Adrenal gland (tissue), 12 donors: ENCODE data around the gene ITPR3. TPM values are rescaled to one million over a fixed set of nuclear protein-coding genes. Genes with fewer than 3 reads are reported as not detected.

ENCODE experiments used
- DNase-seq, 7 donors: peaks; one replicate each; pipeline ENCODE4 v3.0.0-alpha.2; 2019 to 2020
- H3K27ac ChIP-seq, 5 donors: fragments of 200-600 bp; sonication (generic) in 4 of 5; 1 replicate in 3 of 5; 2 replicates in 2 of 5; pipeline versions ENCODE4 v1.5.1 to v1.8.0; 2016 to 2020; ENCODE audit warnings: mild to moderate bottlenecking in 1 of 5
- H3K27me3 ChIP-seq: fragments of 200-600 bp; 2 replicates; pipeline ENCODE4 v1.8.0; 2021
- H3K36me3 ChIP-seq, 2 donors: fragments of 200-600 bp; replicated peaks in 1 of 2; 1 replicate in 1 of 2; 2 replicates in 1 of 2; pipeline versions ENCODE4 v1.5.1 to v1.8.0; 2018 to 2022
- H3K4me1 ChIP-seq, 2 donors: fragments of 200-600 bp; replicated peaks in 1 of 2; 1 replicate in 1 of 2; 2 replicates in 1 of 2; pipeline versions ENCODE4 v1.5.1 to v1.8.0; 2018 to 2021
- H3K4me3 ChIP-seq, 4 donors: fragments of 200-600 bp; sonication (generic) in 3 of 4; one replicate each; pipeline ENCODE4 v1.5.1; 2016 to 2018
- H3K9me3 ChIP-seq, 3 donors: fragments of 200-600 bp; sonication (generic) in 1 of 3; replicated peaks in 1 of 3; 1 replicate in 2 of 3; 2 replicates in 1 of 3; pipeline versions ENCODE4 v1.5.1 to v1.8.0; 2016 to 2021
- CTCF ChIP-seq, 6 experiments: fragments of 450-650 bp in 4 of 6; fragments of 200-600 bp in 2 of 6; sonication (generic) in 1 of 6; IDR thresholded peaks; 1 replicate in 5 of 6; 2 replicates in 1 of 6; pipeline versions ENCODE4 v1.5.1 to v1.8.0; 2016 to 2021; ENCODE audit warnings: antibody characterized with exemption in 6 of 6, mild to moderate bottlenecking in 2 of 6, moderate library complexity in 1 of 6
- POLR2A ChIP-seq, 2 donors: fragments of 450-650 bp; IDR thresholded peaks; one replicate each; pipeline ENCODE4 v1.6.1; 2017; ENCODE audit warnings: antibody characterized with exemption in 2 of 2, mild to moderate bottlenecking in 2 of 2, moderate library complexity in 1 of 2
- WGBS, 4 donors: extraction: QIAGEN DNeasy Blood & Tissue Kit in 2 of 4; methylation state at CpG; one replicate each; pipeline versions ENCODE4 v1.1.5 to v1.1.7; 2013 to 2017; 5-methylcytosine and 5-hydroxymethylcytosine counted together
- intact Hi-C, 2 donors: fragments of 100-400 bp; cut with DNase I; formaldehyde crosslinking; loops; one replicate each; pipeline versions ENCODE4 v1.14.1 to v1.15.0; 2022 to 2023
- polyA plus RNA-seq, 3 donors: library from polyadenylated mRNA; stranded (reverse); fragments of 200-250 nt in 2 of 3; fragments of 350-450 nt in 1 of 3; fragmentation: Illumina TruSeq in 1 of 3; extraction: RNeasy Lipid Tissue Mini Kit (QIAGEN cat#74804) in 1 of 3; gene quantifications; one replicate each; pipeline ENCODE4 v1.2.3, GENCODE V29; 2013 to 2014
- total RNA-seq, 9 donors: library from RNA; depleted of rRNA in 4 of 9; stranded (reverse); fragments of >200 nt in 4 of 9; fragments of 120-200 nt in 1 of 9; fragmentation: NEBNext Ultra II Directional in 1 of 9; extraction: Animal tissue kit (Norgen Biotek cat#: 25700) in 1 of 9; gene quantifications; one replicate each; pipeline versions ENCODE4 v1.1.0 to v1.2.4, GENCODE V29; 2013 to 2023
- donor health status: healthy with polysubstance abuse.
- donor health status: Bipolar disorder and iron deficiency.
- donor health status: DM: yes; HTN: yes; CAD: no.
- donor health status: DM: no; HTN: no; CAD: no.
- donor health status: DM: no; HTN: no; CAD: no.
- donor health status: DM: yes; HTN: yes; CAD: no.

Gene ITPR3
- total and polyA plus RNA-seq, 12 donors = 1.3 to 38.1 (median 23.9) TPM

DNA sequence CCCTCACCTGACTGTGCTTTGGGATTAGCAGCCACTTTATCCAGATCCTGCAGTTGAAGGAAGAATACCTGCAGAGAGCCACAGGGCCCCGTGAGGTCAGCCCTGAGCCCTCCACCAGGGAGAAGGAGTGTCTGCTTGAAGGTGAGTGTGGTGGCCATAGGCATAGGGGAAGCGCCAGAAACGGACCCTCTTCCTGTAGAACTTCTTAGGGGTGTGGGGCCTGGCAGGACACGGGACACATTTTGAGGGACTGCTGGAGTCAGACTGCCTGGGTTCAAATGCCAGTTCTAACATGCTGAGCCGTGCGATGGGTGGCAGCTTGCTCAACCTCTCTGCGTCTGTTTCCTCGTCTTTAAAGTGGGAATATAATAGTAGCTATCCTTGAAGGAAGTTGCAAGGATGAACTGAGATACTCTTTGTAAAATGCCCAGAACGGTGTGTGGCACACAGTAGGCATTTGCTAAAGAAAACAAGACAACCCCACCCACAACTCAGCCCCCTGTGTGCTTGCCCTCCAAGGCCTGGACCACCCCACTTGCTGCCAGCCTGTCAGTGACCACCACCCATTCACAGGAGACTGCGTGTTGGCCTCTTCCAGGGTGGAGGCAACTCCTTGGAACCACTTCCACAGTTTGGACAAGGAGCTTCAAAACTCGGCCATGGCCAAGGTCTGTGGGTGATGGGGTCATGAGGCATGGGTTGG lies 36.3 kb upstream of the ITPR3 start:
- no peak overlapping the region for H3K27ac ChIP-seq
- no peaks in the 10 kb centered on the region for H3K36me3 ChIP-seq
- 73 to 83% (median 79%) methylated on average over 11 of the region's 11 CpGs for WGBS, 4 donors
- no peak for TF ChIP-seq CTCF (IDR thresholded peaks at IDR 0.05)
- TF ChIP-seq POLR2A (IDR thresholded peaks at IDR 0.05) = no peak
- no peaks in the 10 kb centered on the region for H3K9me3 ChIP-seq
- intact Hi-C loops = loop anchor here (5.0 to 10.0 kb wide), 5 partner anchors 50 to 570 kb away; no protein-coding TSS in a partner anchor
- no peak overlapping the region for H3K4me3 ChIP-seq
- DNase-seq = no peak
- no peaks in the 10 kb centered on the region for H3K27me3 ChIP-seq
- H3K4me1 ChIP-seq = peaks cover 5 to 15% of the 10 kb centered on the region in 2 donors

DNA sequence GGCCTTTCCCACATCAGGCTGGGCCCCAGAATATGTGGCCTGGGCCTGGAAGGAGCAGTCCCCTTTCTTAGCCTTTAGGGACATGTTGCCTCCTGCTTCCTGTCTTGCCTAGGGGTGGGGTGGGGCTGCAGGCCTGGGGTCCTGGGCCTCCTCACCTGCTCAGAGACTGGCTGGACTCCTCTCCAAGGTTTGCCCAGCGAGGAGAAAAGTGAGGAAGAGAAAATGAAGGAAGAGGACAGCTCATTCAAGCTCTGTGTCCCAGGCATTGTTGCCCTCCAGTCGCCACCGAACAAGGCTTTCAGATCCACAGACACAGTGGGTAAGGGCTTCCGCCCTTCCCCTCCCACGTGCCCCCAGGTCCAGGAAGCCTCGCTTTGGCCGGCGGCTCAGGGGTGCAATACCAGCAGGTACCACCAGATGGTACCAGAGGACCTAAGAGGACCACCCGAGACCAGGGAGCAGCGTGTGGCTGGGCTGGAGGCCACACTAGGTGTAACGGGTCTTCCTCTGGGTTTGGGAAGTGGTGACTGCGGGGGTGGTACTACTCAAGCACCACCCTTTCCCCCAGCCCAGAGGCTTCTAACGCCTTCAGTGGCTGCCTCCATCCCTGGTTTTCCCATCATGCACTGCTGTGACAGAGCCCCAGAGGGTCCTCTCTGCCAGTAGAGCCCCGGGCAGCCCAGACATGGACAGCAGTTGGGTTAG lies 35.6 kb upstream of the ITPR3 start:
- WGBS, 4 donors = 8 to 28% (median 11%) methylated on average over 4 to 14 of the region's 14 CpGs
- peak; percentile 92 to 99 (median 97) for TF ChIP-seq CTCF (IDR thresholded peaks at IDR 0.05)
- TF ChIP-seq POLR2A (IDR thresholded peaks at IDR 0.05) = no peak

DNA sequence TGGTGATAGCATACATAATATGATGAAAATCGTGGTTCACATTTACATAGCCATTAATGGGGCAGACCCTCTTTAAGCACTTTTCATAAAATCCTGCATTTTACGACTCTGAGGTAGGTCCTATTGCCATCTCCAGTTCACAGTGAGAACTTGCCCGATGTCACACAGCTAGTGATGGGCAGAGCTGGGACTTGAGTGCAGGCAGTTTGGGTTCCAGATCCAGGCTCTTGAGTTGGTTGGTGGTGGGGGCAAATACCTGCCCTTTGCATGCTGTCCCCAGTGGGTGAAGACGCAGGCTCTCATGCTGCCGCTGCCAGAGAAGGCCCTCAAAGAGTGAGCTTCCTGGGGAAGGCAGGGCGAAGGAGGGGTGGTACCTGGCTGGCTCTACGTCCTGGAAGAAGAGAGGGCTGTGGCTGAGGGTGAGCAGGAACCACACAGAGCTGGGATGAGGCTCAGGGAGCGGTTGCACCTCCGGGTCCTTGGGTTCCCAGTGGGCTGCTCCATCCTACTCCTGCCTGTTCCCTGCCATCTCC lies 34.9 kb upstream of the ITPR3 start:
- WGBS, 4 donors = 66 to 74% (median 74%) methylated on average over 4 to 9 of the region's 9 CpGs
- intact Hi-C loops = loop anchor here (5.0 to 10.0 kb wide), 5 partner anchors 49 to 569 kb away; no protein-coding TSS in a partner anchor
- Histone ChIP-seq H3K36me3 (no peaks in the 10 kb centered on the region), H3K9me3 (no peaks in the 10 kb centered on the region), H3K27me3 (no peaks in the 10 kb centered on the region), H3K4me3 (no peak overlapping the region), H3K27ac (no peak overlapping the region), H3K4me1 (peaks cover 15 to 22% of the 10 kb centered on the region in 2 donors)
- DNase-seq = no peak
- TF ChIP-seq CTCF (IDR thresholded peaks at IDR 0.05) (no peak), POLR2A (IDR thresholded peaks at IDR 0.05) (no peak)

More for the DNA sequence above, 35.6 kb upstream of the ITPR3 start:
- peaks cover 9 to 18% of the 10 kb centered on the region in 2 donors for H3K4me1 ChIP-seq
- intact Hi-C loops = loop anchor here (5.0 to 10.0 kb wide), 5 partner anchors 49 to 569 kb away; no protein-coding TSS in a partner anchor
- no peak overlapping the region for H3K4me3 ChIP-seq
- DNase-seq = peak; percentile 68 to 93 (median 83)
- H3K36me3 ChIP-seq = no peaks in the 10 kb centered on the region
- H3K9me3 ChIP-seq = no peaks in the 10 kb centered on the region
- H3K27me3 ChIP-seq = no peaks in the 10 kb centered on the region
- H3K27ac ChIP-seq = no peak overlapping the region

DNA sequence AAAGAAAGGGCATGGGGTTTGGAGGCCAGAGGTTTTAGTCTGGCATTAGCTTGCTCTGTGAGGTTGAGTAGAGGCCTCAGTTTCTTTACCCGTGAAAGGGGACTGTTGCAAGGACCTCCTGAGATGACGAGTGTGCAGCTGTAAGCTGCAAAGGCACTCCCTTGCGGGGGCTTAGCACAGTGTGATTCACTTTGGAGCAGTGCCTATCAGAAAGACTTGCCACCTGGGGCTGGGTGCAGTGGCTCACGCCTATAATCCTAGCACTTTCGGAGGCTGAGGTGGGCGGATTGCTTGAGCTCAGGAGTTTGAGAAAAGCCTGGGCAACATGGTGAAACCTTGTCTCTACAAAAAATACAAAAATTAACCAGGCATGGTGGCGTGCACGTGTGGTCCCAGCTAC lies 33.6 kb upstream of the ITPR3 start:
- no peak overlapping the region for H3K4me3 ChIP-seq
- H3K27ac ChIP-seq = no peak overlapping the region
- WGBS, 4 donors = 85 to 92% (median 89%) methylated on average over 7 to 8 of the region's 8 CpGs
- no peaks in the 10 kb centered on the region for H3K9me3 ChIP-seq
- TF ChIP-seq CTCF (IDR thresholded peaks at IDR 0.05) (no peak), POLR2A (IDR thresholded peaks at IDR 0.05) (no peak)
- H3K36me3 ChIP-seq = no peaks in the 10 kb centered on the region
- intact Hi-C loops = loop anchor here (5.0 to 10.0 kb wide), 5 partner anchors 47 to 567 kb away; no protein-coding TSS in a partner anchor
- H3K4me1 ChIP-seq = peaks cover 15 to 24% of the 10 kb centered on the region in 2 donors
- DNase-seq = no peak
- no peaks in the 10 kb centered on the region for H3K27me3 ChIP-seq
